GM19452 (cell line): ENCODE measurements around the gene GBA2.

Experiments
- ATAC-seq: cut with Tn5 transposase; IDR thresholded peaks from one replicate; pipeline ENCODE4 v1.9.1; 2021; ENCODE audit not compliant: unreplicated experiment

Gene GBA2

DNA sequence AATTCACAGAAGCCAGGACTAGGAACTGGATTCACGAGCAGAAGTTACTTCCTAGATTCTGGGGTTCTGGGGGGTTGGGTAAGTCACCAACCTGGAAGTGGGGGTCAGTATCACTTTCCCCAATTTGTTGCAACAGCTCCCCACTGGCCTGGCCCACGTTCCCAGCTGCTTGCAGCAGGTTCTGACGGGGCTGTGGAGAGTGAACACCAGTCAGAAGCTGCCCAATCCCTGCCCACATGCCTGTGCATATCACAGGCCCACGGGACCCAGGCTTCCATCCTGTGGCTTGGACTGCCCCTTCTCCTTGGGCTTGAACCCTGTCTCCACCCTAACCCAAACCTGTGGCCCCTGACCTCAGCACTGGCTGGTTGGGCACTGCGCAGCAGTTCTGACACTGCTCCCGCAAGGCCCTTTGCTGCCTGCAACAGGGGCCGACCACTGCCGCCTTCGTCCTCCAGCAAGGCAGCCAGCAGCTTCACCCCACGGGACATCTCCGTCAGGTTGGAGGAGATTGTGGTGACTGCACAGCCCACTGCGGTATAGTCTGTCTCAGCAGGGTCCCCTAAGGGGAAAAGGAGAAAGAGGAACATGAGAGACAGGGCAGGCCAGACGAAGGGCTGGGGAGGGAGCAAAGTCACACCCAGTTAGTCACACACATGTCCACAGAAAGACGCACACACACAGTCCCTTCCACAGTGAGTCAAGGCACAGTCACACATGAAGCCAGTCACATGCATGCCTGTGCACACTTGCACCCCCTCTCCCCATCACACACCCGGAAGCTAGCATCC lies 30.1 kb downstream of the GBA2 start:
- no peak for ATAC-seq

DNA sequence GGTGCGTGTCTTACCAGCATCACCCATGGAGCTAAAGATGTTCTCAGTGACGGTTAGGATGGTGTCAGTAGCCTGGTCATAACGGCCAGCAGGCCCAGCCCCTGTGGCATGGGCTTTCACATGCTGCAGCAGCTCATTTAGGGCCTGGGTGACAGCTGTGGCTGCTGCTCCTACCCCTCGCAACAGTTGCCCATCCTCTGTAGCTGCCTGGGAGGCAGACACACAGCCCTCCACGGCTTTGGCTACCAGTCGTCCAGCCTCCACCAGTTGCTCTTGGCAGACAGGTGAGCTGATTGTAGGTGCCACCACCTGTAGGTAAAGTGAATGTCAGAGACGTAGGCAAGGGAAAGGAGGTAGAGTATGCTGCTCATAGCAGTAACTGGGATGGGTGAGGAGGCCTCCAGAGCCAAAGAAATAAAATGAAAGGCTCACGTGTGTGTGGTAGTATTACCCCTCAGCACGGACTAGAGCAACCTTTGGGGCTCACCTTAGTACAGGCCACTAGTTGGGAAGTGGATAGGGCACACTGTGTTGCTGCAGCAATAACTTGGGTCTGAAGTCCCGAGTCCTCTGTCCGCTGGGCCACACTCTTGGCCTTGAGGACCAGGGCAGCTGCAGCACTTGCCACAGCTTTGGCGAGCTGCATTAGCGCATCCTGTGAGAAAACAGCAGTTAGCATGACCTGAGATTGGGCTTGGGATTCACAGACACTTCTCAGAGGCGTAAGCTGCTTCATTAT lies 31.7 kb downstream of the GBA2 start:
- no peak for ATAC-seq

DNA sequence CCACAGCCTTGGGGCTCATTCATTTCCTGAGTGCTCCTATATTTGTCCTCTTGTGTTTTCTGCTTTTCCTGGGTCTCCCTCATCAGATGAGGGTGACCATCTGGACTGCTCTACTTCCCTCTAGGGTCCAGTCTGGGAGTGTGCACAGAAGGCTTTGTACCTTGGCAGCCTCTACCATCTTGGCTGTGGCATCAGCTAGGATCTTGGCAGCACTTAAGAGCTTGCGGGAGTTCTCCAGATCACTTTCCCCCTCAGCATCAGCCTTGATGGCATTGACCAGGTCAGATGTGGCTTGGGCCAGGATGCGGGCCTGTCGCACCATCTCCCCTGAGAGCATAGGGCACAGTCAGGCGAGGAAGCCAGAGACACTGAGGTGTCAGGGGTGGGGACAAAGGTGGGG lies 32.8 kb downstream of the GBA2 start:
- no peak for ATAC-seq

DNA sequence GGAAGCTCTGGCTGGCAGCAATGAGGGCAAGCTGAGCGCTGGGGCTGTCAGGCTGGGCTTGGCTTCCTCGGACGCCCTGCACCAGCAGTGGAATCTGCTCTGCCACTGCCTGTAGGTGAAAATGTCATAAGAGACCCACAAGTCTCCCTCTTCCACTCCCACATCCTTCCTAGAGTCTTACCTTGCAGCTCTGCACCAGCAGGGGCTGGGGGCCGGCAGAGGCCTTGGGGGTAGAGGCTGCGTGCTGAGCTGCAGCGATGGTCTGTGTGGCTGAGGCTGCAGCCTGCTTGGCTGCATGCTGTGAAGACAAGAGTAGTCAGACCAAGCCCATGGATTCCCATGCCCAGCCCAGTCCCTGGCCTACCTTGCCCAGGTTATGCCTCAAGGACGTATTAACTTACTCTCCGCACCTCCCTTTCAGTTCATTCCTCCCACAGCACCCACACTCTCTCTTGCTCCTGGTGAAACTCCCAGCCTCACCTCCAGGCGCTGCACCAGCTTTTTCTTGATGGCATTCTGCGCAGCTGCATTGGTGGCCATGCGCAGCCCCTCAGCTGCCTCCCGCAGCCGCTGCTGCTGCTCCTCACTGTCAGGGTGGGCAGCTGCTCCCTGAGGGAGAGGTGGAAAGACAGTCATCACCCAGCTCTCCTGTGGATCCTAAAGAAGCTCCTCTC lies 34.3 kb downstream of the GBA2 start:
- no peak for ATAC-seq

DNA sequence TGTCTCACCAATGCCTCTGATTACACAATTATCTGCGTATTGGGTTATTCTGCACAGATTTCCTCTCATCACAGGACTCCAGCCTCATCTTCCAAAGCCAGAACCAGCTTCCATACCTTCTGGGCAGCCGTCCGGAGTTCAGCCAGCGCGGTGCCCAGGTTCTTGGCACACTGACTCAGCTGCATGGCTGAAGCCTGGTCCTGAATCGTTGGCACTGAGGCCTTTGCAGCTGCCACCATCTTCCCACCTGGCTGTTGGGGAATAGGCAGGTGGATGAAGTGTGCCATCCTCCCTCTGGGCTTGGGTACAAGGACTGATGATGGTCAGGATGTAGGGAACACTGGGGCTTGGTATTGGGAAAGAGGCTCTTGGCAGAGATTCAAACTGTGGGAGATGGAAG lies 34.9 kb downstream of the GBA2 start:
- no peak for ATAC-seq

DNA sequence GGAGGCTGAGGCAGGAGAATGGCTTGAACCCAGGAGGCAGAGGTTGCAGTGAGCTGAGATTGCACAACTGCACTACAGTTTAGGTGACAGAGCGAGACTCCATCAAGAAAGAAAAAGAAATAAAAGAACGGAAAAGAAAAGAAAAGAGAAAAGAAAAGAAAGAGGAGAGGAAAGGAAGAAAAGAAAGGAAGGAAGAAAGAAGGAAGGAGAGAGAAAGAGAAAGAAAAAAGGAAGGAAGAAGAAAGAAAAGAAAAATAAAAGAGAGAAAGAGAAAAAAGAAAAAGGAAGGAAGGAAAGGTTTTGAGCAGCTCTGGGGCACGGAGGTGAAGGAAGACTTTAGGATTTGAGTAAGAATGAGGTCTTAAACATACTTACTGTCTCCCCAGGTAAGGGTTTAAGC lies 35.5 kb downstream of the GBA2 start:
- no peak for ATAC-seq

DNA sequence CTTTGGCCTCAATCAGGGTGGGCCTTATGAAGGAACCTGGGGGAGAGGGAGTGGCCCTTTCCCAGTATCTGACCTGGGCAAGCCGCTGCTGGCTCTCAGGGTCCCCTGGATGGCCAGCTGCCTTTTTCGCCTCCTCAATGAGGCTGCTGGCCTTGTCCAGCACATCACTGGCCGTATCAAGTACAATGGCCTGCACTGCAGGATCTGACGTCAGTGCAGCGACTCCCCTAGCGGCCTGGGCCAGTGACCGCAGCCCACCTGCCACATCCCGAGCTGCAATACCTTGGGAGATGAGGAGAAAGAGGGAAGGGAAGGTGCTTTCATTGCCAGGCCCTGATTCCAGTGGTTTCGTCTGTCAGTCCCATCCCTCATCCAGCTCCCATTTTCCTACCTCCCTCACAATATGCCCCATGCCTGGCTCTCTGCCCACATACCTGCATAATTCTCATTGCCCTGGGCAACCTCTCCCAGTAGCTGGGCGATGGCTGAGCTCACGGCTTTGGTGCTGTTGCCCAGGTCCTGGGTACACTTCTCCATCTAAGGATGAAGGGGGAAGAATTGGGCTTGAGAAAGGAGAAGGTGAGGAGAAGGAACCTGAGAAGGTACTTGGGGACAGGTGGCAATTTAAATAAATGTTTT lies 36.1 kb downstream of the GBA2 start:
- ATAC-seq = no peak

DNA sequence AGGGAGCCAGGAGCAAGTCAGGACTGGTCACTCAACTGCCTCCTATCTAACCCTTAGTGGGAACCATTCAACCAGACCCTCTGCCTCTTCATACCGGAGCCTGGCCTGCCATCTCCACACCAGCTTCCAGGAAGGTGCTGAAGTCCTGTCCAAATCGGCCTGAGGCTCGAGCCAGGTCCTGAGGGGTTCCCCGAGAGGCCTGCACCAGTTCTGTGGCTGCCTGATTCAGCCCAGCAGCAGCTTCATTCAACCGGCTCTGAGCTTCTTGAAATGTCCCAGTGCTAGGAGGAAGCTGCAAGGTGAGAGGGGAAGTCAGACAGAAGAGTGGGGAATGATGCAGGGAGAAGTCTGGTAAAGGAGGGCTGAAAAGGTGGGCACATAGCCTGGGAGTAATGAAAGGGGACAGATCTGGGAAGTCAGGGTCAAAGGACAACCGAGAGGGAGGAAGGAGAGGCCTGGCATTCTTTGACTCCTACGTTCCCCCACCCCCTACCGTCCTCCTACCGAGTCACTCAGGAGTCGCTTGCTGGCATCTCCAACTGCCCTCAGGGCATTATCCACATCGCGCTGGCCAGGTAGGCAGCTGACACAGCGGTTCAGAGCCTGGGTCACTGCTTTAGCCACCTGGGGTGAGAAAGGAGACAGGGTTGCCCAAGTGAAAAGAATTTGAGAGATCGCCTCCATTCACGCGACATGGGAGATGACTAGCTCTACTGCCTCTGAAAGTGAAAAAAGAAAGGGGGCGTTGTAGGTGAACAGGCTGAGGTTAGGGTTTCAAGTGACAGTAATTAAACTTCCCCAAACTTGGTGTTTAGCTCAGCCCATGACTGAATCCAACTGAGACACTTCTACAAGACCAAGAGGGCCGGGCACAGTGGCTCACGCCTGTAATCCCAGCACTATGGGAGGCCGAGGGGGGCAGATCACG lies 37.3 kb downstream of the GBA2 start:
- ATAC-seq = no peak

DNA sequence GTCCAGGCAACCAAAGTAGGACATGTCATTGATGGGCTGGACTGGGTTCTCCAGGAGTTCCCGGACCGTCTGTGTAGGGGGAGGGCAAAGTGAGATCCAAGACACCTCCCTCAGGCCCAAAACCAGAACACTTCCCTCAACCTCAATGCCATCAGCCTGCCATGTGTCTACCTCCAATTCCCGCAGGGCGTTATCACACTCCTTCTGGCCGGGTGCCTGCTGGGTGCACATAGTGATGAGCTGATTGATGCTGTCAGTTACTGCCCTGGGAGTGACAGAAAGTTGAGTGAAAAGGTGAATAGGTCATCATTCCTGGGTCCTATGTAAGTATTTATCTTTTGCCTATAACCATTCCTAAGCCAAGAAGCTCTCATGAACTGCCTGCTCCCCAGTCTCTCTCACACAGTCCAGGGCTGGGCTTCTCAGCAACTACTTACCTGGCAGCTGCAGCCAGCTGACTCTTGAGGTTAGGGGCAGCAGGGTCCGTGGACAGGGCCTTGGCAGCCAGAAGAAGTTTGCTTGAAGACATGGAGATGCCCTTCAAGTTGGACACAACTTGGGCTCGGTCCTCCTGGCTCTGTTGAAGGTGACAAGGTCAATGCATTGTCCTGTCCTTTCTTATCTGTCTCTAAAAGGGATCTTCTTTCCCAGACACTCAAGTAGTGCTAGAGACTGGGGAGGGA lies 38.1 kb downstream of the GBA2 start:
- ATAC-seq = no peak

DNA sequence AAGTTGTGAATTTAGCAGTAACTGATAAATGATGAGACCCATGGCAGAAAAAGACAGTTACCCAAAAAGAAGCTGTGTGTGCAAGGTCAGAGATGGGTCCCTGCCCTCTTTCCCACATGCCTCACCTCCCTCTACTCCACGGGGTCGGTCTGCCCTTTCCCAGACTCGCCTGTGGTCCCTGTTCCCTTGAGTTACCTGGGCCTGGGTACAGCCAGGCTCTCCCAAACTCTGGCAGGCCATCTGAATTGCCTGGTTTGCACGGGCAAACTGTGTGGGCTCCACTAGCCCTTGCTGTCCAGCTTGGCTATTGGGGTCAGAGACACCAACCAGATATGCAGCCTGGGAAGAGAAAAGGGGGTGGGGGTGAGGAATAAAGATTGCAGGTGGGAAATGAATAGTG lies 40.9 kb downstream of the GBA2 start:
- no peak for ATAC-seq

DNA sequence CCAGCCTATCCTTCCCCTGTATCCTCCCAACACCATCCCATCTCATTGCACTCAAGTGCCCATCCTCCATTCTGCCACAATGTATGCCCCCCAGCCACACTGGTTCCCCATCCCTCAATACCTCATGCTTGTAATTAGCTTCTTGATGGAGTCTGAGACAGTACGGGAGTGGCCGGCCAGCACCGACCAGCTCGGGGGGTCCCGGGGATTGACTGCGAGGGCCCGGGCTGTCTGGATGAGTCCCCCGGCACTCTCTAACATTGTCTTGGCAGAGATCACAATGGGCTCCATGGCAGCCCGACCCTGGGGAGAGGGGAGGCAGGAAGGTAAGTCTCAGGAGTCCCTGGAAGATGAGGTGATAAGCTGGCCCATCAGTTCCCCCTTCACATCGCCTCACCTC lies 42.1 kb downstream of the GBA2 start:
- no peak for ATAC-seq

DNA sequence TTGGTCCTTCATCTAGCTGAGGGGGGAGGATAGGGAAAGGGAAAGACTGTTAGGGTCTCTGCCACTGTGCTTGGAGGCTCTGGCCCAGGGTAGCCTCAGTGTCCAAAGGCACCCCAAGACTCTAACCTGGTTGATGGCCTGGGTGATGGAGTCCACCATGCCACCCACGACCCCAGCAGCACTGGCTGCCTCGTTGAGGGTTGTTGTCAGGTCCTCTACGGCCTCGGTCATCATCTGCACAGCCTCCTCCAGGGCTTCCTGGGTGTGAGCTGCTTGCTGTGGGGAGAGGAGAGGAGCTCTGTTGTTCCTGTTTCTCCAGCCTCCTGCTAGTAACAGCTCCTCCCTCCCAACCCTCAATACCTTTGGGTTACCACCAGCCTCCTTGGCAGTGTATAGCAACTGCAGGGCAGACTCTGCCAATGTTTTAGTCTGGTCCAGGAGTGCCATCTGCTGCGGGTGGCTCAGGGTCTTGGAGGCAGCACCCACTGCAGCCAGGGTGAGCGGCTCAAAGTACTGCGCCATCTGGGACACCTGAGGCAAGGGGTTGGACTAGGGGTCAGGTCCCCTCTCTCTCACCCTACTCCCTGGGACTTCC lies 43.1 kb downstream of the GBA2 start:
- no peak for ATAC-seq

DNA sequence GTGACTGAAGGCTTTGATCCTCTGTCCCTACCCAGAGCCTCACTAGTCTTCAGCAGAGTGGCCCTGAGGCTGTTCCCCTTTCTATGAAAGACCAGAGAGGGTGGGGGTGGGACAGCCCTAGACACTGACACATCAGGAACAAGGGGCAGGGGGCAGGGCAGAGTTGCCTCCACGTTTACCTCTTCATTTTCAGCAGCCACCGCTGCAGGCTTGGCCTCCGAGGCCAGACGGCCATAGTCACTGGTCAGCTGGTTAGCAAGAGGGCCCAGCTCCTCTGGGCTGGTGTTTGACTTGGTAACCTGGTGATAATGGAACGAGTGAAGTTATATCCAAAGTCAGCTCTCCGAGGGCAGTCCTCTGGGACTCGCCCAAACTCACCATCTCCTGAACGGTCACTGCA lies 43.7 kb downstream of the GBA2 start:
- ATAC-seq = no peak

DNA sequence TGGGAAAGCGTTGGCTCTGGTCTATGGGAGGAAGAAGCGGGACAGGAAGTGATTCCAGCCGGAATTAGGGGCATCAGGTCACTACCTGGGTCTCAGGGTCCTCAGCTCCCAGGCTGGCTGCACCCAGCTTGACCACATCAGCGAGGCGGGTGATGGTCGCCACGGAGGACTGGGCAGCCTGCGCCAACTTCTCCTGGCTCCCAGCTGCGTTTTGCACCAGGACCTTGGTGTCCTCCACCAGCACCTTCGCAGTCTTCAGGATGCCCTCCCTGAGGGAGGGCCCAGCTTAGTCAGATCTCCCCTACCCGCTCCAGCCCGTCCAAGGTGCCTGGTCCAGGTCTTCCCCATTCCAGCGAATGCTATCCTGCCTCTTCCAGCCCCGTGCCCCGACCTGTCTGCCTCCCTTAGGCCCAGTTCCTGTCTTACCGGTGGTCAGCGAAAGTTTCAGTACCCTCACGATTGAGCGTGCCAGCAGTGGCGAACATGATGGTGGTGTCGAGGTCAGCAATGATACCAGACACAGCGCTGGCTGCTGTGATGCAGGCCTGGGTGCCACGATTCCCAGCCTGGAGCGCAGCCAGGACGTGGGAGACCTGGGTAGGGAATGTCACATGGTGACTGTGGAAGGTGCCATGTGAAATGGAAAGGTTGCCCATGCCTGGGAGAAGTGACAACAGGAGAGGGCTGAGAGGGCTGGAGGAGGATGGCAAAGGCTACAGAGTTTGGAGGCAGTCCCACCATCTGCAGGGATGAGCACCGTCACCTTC lies 44.9 kb downstream of the GBA2 start:
- ATAC-seq = no peak

DNA sequence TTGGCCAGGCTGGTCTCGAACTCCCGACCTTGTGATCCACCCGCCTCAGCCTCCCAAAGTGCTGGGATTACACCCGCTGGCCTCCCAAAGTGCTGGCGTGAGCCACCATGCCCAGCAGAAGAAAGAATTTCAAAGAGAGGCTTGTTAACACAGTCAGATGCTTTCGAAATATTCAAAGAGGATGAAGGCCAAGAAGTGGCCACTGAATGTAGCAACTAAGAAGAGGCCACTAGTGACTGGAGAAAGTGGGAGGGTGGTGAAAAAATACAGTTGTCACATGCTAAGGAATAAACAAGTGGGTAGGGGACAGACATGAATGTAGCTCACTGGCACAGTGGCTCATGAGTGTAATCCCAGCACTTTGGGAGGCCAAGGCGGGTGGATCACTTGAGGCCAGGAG lies 46.3 kb downstream of the GBA2 start:
- ATAC-seq = no peak

DNA sequence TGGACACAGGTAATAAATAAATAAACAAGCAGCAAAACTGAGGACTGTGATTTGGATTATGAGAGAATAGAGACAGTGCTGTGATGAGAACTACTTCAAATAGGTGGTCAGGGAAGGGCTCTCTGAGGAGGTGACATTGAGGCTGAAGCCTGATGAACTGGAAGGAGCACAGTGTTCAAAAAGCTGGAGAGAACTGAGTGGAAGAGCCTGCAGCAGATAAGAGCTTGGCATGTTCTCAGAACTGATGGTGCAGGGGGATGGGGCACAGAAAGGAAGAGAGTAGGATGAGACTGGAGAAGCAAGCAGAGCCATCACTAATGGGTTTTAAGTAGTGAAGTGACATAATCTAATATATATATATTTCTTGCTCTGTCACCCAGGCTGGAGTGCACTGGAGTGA lies 48.1 kb downstream of the GBA2 start:
- no peak for ATAC-seq

DNA sequence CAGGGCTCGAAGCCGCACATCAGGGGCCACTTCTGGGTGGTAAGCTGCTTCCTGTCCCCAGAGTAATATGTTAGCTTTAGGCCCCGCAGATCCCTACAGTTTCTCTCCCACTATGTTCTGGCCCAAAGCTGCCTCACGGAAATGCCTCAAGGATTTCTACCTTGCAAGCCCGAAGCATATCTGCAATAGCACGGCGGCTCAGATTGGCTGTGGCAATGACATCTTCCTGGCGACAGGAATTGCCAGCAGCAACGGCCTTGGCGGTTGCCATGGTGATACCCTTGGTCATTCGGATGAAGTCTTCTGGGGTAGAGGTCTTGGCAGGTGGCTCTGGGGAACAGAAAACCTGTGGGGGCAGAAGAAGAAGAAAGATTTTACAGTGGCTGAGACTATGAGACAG lies 49.0 kb downstream of the GBA2 start:
- no peak for ATAC-seq

DNA sequence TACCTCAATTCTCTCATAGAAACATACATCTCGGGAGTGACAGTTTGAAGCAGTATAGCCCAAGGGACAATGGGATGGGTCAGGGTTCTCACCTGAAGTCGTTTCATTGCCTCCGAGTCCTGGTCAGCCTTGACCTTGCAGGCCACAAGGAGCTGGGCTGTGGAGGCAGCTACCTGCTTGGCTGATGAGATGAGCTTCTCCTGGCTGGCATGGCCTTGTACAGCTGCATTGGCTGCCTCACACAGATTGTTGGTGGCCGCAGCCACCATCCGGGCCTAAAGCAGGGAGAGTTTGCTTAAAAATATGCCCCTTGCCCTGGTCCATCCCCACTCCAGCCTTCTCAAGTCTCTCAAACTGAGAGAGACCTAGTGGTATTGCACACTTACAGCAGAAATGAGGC lies 50.8 kb downstream of the GBA2 start:
- no peak for ATAC-seq

DNA sequence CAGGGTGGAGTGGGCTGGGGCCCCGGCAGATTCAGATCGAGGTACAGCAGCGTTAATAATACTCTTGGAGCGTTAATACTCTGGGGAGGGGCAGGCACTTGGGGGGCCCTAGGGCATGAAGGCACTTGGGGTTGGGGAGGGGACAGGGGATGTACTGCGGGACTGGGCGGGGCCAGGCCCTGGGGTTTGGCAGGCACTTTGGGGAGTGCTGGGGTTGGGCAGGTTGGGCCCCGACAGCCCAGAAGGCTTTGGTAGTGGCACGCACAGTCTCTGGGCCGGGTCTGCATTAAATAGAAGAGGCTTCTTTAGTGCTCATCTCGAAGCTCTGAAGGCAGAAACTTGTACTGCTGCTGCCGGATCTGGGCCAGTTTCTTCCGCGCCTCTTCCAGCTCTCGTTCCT lies 51.5 kb downstream of the GBA2 start:
- ATAC-seq = no peak
